GM19035 (cell line): ENCODE data around the gene HPSE.

Source experiments
- ATAC-seq: cut with Tn5 transposase; IDR thresholded peaks from one replicate; pipeline ENCODE4 v1.9.1; 2021; ENCODE audit not compliant: unreplicated experiment

Gene HPSE

DNA sequence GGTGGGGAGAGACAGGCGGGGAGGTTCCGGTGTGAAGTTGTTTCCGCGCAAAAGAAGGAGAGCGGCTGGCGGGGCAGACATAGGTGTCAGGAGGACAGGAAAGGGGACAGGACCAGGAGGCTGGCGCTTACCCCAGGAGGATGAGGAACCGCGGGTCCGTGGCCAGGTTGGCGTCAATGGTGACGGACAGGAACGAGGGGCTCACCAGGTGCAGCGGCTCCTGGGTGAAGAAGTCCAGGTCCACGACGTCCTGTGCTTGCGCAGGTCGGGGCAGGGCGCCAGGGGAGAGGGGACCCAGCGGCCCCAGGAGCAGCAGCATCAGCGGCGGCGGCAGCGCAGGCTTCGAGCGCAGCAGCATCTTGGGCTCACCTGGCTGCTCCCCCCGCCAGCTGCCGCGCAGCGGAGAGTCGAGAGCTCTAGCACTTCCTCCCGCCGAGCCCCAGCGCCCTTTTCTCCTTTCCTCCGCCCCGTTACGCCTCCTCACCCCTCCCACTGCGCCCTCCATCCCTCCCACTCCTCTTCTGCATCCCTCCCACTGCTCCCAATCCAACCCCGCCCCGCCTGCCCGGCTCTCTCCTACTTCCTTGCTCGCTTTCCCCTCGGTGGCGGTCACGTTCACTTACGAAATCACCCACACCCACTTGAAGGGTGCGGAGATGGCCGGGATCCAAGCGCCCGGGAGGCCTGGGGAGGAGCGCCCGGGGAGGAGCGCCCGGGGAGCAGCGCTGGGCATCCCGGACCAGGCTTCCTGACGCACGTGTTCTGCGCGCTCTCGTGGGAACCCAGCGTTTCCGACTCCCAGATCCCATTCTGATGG is at the start of gene HPSE:
Gene HPSE (minus strand): TSS at position 424 of the 817 bp plus-strand sequence. CDS start 66 bp downstream, at position 358.
- peak; percentile 90 for ATAC-seq

GRCh38 chr4:83382850-83383249 is 48.2 kb upstream of the HPSE start:
- ATAC-seq = no peak

DNA sequence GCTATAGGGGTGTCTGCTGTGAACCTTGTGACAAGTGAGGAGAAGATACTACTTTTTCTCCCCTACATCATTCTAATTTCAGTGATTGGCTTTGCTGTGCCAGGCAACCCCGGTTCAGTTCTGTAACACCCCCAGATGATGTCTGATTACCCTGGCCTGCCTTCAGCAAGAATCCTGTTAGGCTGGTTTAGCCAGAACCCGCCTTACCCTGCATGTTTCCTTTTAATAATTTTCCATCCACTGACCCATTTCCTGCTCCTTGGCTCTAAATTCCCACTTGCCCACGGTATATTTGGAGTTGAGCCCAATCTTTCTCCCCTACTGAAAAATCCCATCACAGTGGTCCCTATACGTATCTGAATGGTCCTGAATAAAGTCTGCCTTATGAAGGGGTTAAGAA is 46.5 kb upstream of the HPSE start:
- no peak for ATAC-seq

DNA sequence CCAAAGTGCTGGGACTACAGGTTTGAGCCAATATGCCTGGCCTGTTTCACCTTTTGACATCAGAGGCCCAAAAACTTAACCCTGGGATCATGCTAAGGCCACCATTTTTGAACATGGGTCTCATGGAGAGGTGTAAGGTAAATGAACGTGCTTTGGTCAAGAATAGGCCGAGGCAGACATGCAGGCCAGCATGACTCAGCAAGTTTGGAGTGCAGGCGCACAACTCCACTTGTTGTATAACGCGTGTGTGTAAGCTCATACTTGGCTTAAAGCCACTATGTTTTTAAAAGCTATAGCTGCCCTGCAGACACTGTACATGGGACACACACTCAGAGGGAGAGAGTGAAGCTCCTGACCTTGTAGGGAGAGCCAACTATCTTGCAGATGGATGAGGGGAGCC is 43.8 kb upstream of the HPSE start:
- no peak for ATAC-seq

GRCh38 chr4:83372931-83373330 is 38.3 kb upstream of the HPSE start:
- no peak for ATAC-seq

DNA sequence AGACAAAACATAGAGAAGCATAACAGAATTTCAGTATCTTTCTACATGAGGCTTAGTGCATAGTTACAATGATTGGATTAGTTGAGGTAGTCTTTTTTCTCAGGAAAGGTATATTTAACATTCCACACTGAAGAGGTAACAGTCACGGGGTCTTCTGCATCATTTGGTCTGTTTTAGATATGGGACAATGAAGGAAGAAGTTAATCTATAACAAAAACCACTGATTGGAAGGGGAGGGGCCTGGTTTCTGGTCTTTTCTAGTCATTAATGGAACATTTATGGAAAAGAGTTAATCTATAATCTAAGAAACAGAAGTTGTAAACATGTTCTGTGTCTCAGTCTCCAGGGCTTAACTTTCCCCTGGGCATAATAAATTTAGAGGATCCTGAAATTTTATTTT is 37.3 kb upstream of the HPSE start:
- ATAC-seq = no peak

GRCh38 chr4:83371235-83371634 is 36.6 kb upstream of the HPSE start:
- ATAC-seq = no peak

GRCh38 chr4:83370640-83370906 is 35.9 kb upstream of the HPSE start:
- ATAC-seq = no peak

DNA sequence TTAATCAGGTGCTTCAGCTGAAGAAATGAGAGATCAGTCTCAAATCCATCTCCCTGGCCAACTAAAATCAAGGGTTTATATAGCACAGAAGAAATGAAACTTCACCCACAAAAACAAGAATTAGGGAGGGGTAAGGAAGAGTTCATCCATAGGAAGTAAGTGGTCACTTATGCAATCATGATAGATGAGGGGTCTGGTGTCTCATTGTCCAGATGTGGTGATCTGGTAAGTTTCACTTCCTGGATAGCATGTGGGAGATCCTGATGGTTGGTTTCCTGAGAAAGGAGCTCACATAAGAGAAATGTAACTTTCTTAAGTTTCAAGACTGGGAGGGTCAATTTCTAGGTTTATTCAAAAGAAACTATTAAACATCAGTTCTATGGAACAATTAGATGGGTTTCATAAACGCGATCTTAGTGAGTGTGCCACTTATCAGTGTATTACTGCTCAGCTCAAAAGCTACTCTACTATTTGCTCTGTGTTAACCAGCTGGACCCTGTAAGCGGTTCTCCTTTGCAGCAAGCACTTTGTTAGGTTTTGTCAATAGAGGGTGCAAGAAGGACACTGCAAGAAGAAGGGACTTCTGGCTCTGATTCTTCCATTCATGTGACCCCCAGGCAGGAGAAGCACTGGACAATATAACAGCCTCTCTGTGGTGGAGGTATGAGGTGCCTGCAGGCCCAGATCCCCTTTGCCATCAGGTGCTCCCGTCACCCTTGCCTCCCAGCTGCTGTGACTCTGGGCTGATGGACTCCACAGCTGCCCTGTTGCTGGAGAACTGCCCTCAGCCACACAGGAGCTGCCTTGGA is 35.4 kb upstream of the HPSE start:
- no peak for ATAC-seq

- ATAC-seq = no peak
Measured at GRCh38 chr4:83364312-83364711, 29.7 kb upstream of the HPSE start.

DNA sequence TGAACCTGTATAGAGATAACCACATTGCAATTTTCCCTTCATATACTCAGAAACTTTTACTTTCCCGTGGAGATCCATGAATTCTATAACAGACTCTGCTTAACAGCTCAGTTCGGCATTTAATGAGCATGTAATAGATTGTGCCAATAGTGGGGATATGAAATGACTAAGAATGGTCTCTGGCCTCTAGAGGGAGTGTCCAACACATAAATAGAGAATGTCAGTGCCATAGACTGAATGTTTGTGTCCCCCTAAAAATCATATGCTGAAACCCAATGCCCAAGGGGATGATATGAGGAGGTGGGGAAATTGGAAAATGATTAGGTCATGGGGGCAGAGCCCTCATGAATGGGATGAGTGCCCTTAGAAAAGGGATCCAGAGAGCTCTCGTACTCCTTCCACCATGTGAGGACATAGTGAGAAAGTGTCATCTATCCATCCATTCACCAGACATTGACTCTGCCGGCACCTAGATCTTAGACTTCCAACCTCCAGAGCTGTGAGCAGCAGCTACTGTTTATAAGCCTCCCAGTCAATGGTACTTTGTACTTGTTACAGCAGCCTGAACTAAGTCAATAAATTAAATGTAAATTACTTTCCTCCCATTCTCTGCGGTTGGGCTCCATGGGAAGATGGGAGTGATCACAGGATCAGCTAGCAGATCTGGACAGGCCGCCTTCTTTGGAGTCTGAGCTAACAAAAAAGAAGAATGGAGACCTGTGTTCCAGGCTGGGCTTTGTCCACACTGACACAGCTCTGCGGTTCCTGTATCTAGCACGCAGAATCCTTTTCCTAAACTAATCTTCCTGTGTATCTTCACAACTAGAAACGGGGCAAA is 28.1 kb upstream of the HPSE start:
- ATAC-seq = peak; percentile 59

GRCh38 chr4:83361416-83362103 is 26.9 kb upstream of the HPSE start:
- no peak for ATAC-seq

- no peak for ATAC-seq
Measured at GRCh38 chr4:83360018-83360417, 25.4 kb upstream of the HPSE start.

GRCh38 chr4:83358410-83358809 is 23.8 kb upstream of the HPSE start:
- ATAC-seq = no peak

DNA sequence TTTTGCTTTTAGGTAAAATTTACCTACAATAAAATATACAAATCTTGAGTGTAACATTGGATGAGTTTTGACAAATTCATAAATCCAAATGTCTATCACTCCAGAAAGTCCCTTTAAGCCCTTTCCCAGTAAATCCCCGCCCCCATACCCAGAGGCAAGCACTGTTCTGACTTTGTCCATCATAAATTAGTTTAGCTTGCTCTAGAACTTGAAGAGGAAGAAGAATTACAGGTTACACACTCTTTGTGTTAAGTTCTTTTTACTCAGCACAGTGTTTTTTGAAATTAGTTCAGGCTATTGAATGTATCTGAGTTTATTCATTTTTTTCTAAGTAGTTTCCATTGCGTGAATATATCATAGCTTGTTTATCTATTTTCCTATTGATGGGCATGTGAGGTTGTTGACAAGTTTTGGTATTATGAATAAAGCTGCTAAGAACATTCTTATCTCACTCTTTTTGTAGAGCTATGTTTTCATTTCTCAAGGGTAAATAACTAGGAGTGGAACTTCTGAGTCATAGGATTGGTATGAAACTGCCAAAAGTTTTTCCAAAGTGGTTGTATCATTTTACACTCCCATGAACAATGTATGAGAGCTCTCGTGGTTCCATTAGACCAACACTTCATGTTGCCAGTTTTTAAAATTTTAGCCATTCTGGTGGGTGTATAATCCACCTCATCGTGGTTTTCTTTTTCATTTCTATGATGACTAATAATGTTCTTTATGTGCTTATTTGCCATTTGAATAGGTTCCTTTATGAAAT is 22.4 kb upstream of the HPSE start:
- ATAC-seq = no peak

DNA sequence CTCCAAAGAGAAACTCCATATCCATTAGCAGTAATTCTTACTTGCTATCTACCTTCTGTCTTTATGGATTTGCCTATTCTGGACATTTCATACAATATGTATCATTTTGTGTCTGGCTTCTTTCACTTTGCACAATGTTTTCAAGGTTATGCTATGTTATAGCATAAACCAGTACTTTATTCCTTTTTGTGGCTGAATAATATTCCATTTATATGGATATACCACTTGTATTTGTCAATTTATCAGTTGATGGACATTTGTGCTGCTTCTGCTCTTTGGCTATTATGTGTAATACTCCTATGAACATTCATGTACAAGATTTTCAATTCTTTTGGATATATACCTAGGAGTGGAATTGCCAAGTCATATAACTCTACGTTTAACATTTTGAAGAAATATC is 18.9 kb upstream of the HPSE start:
- no peak for ATAC-seq

- ATAC-seq = no peak
Measured at GRCh38 chr4:83348074-83348473, 13.4 kb upstream of the HPSE start.

GRCh38 chr4:83342476-83342875 is 7.8 kb upstream of the HPSE start:
- no peak for ATAC-seq

DNA sequence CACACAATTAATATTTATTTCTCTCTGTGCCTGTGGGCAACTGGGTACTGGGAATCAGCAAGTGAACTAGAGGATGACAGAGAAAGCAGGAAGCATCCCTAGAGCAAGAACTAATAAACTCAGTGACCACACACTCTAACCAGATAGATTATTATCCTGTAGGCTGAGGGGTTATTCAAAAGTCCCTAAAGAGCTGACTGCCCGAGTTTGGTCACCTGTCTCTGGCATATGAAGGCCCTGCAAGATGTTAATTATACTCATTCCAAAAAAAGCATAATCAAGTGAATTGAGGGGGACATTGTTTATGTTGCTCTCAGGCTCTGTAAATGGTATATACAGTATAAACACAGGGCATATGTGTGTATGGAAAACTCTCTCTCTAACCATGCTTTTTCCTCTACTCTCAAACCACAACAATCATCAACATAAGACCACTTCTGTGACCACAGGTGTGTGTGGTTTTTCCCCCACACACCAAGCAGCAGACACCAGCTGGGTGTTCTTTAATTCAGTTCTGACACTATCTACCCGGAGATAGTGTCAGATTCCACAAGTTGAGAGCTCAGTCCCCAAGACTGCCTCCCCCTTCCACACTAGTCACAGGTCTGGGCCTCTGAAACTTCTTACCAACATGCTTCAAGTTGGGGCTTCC is 6.2 kb upstream of the HPSE start:
- ATAC-seq = no peak

DNA sequence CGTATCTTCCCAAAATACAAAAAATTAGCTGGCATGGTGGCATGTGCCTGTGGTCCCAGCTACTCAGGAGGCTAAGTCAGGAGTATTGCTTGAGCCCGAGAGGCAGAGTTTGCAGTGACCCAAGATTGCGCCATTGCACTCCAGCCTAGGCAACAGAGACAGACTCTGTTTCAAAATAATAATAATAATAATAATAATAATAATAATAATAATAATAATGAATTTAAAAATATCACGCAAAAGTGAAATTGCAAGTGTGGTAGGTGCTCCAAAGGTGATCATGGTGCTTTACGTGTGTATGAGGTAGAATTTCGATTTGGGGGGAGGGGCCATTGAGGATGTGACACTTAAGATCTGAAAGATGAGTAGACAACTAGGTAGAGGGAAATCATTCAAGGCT is 4.9 kb upstream of the HPSE start:
- no peak for ATAC-seq
